ENCODE measurements around the gene AP3D1. TPM values are rescaled to one million over a fixed set of nuclear protein-coding genes. Genes with fewer than 3 reads are reported as not detected.

Gene AP3D1
- total and polyA plus RNA-seq, 4 donors = 21.7 to 79.8 (median 59.6) TPM

GRCh38 chr19:2077398-2077797, 74.0 kb downstream of the AP3D1 start:
- Histone ChIP-seq H3K9ac (ENCODE audit: low read depth in 1 of 2, low read length in 2 of 2) (no peak overlapping the region), H3K27ac (ENCODE audit: low read depth in 1 of 2, low read length in 2 of 2) (no peak overlapping the region), H3K36me3 (ENCODE audit: control insufficient read depth in 4 of 4, insufficient read depth in 3 of 4, low read depth in 1 of 4, low read length in 3 of 4) (peaks cover 10 to 54% (median 25%) of the 10 kb centered on the region in 4 donors), H3K4me3 (ENCODE audit: low read depth in 1 of 3, low read length in 3 of 3) (no peak overlapping the region), H3K9me3 (ENCODE audit: control insufficient read depth in 4 of 4, low read length in 3 of 4) (no peaks in the 10 kb centered on the region), H3K27me3 (ENCODE audit: control insufficient read depth in 4 of 4, insufficient read depth in 4 of 4, low read length in 3 of 4) (no peaks in the 10 kb centered on the region), H3K4me1 (ENCODE audit: control insufficient read depth in 4 of 4, insufficient read depth in 4 of 4, low read length in 3 of 4) (no peaks in the 10 kb centered on the region)
- TF ChIP-seq RXRA (IDR thresholded peaks at IDR 0.05) (no peak), REST (IDR thresholded peaks at IDR 0.05) (no peak), FOXA2 (IDR thresholded peaks at IDR 0.05) (no peak), JUND (IDR thresholded peaks at IDR 0.05) (no peak), GABPA (IDR thresholded peaks at IDR 0.05 in 1 of 2, conservative IDR thresholded peaks at IDR 0.05 in 1 of 2) (no peak), FOXA1 (IDR thresholded peaks at IDR 0.05) (no peak), NR2F2 (IDR thresholded peaks at IDR 0.05) (no peak), EGR1 (IDR thresholded peaks at IDR 0.05; ENCODE audit: low read depth in 2 of 2) (no peak), HNF4A (conservative IDR thresholded peaks at IDR 0.05) (no peak), TAF1 (conservative IDR thresholded peaks at IDR 0.05) (no peak)
- TF ChIP-seq, protein P1, sequence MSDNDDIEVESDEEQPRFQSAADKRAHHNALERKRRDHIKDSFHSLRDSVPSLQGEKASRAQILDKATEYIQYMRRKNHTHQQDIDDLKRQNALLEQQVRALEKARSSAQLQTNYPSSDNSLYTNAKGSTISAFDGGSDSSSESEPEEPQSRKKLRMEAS (IDR thresholded peaks at IDR 0.05) = no peak
- TF ChIP-seq, protein P2, sequence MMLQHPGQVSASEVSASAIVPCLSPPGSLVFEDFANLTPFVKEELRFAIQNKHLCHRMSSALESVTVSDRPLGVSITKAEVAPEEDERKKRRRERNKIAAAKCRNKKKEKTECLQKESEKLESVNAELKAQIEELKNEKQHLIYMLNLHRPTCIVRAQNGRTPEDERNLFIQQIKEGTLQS (IDR thresholded peaks at IDR 0.05) = no peak
- TF ChIP-seq, protein P3, sequence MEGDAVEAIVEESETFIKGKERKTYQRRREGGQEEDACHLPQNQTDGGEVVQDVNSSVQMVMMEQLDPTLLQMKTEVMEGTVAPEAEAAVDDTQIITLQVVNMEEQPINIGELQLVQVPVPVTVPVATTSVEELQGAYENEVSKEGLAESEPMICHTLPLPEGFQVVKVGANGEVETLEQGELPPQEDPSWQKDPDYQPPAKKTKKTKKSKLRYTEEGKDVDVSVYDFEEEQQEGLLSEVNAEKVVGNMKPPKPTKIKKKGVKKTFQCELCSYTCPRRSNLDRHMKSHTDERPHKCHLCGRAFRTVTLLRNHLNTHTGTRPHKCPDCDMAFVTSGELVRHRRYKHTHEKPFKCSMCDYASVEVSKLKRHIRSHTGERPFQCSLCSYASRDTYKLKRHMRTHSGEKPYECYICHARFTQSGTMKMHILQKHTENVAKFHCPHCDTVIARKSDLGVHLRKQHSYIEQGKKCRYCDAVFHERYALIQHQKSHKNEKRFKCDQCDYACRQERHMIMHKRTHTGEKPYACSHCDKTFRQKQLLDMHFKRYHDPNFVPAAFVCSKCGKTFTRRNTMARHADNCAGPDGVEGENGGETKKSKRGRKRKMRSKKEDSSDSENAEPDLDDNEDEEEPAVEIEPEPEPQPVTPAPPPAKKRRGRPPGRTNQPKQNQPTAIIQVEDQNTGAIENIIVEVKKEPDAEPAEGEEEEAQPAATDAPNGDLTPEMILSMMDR (IDR thresholded peaks at IDR 0.05; ENCODE audit: low read depth, low read length, missing input control) = no peak
- DNase-seq (ENCODE audit: low spot score) = no peak
- 94% methylated on average over 7 of the region's 7 CpGs for WGBS

- H3K27ac ChIP-seq (ENCODE audit: low read depth in 1 of 2, low read length in 2 of 2) = no peak overlapping the region
These were observed 74.8 kb downstream of the AP3D1 start for GRCh38 chr19:2076526-2076944.

More at GRCh38 chr19:2076526-2076944, 74.8 kb downstream of the AP3D1 start:
- Histone ChIP-seq H3K4me3 (ENCODE audit: low read depth in 1 of 3, low read length in 3 of 3) (no peak overlapping the region), H3K9me3 (ENCODE audit: control insufficient read depth in 4 of 4, low read length in 3 of 4) (no peaks in the 10 kb centered on the region), H3K4me1 (ENCODE audit: control insufficient read depth in 4 of 4, insufficient read depth in 4 of 4, low read length in 3 of 4) (no peaks in the 10 kb centered on the region), H3K9ac (ENCODE audit: low read depth in 1 of 2, low read length in 2 of 2) (no peak overlapping the region), H3K36me3 (ENCODE audit: control insufficient read depth in 4 of 4, insufficient read depth in 3 of 4, low read depth in 1 of 4, low read length in 3 of 4) (peaks cover 12 to 59% (median 28%) of the 10 kb centered on the region in 4 donors), H3K27me3 (ENCODE audit: control insufficient read depth in 4 of 4, insufficient read depth in 4 of 4, low read length in 3 of 4) (no peaks in the 10 kb centered on the region)
- DNase-seq (ENCODE audit: low spot score) = no peak
- TF ChIP-seq FOXA2 (IDR thresholded peaks at IDR 0.05) (no peak), FOXA1 (IDR thresholded peaks at IDR 0.05) (no peak), TAF1 (conservative IDR thresholded peaks at IDR 0.05) (no peak), SP1 (IDR thresholded peaks at IDR 0.05) (no peak), JUND (IDR thresholded peaks at IDR 0.05) (no peak), RAD21 (IDR thresholded peaks at IDR 0.05) (no peak), HNF4G (IDR thresholded peaks at IDR 0.05) (no peak), YY1 (IDR thresholded peaks at IDR 0.05) (no peak), GABPA (IDR thresholded peaks at IDR 0.05 in 1 of 2, conservative IDR thresholded peaks at IDR 0.05 in 1 of 2) (no peak), NR2F2 (IDR thresholded peaks at IDR 0.05) (no peak), RXRA (IDR thresholded peaks at IDR 0.05) (no peak), HNF4A (conservative IDR thresholded peaks at IDR 0.05) (no peak)
- TF ChIP-seq, protein P2 (IDR thresholded peaks at IDR 0.05) = no peak
- TF ChIP-seq, protein P4, sequence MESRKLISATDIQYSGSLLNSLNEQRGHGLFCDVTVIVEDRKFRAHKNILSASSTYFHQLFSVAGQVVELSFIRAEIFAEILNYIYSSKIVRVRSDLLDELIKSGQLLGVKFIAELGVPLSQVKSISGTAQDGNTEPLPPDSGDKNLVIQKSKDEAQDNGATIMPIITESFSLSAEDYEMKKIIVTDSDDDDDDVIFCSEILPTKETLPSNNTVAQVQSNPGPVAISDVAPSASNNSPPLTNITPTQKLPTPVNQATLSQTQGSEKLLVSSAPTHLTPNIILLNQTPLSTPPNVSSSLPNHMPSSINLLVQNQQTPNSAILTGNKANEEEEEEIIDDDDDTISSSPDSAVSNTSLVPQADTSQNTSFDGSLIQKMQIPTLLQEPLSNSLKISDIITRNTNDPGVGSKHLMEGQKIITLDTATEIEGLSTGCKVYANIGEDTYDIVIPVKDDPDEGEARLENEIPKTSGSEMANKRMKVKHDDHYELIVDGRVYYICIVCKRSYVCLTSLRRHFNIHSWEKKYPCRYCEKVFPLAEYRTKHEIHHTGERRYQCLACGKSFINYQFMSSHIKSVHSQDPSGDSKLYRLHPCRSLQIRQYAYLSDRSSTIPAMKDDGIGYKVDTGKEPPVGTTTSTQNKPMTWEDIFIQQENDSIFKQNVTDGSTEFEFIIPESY (IDR thresholded peaks at IDR 0.05) = no peak
- TF ChIP-seq, protein P3 (IDR thresholded peaks at IDR 0.05; ENCODE audit: low read depth, low read length, missing input control) = no peak
- whole genome bisulfite sequencing = 98% methylated on average over 32 of the region's 32 CpGs
